GM13977 (cell line): Measurements from ENCODE around the gene HOXD9.

Experiments
- DNase-seq: peaks from one replicate; pipeline ENCODE4 v3.0.0; 2012; ENCODE audit warnings: low spot score
- in situ Hi-C: fragments of 300-500 bp; cut with MboI; formaldehyde crosslinking; loops from one replicate; pipeline ENCODE4 v1.12.0; 2022; ENCODE audit warnings: low sequenced_read_pairs, low pct_unique_long_range_greater_than_20kb, mixed read lengths, inconsistent platforms; ENCODE audit not compliant: unreplicated experiment
- TF ChIP-seq, protein P1 (sequence below): IDR thresholded peaks from 2 replicates; pipeline ENCODE4 v1.5.1; 2012; ENCODE audit warnings: mild to moderate bottlenecking, control low read depth; ENCODE audit not compliant: insufficient read depth; ENCODE audit errors: extremely low read depth, missing control alignments

The HOXD9 gene

DNA sequence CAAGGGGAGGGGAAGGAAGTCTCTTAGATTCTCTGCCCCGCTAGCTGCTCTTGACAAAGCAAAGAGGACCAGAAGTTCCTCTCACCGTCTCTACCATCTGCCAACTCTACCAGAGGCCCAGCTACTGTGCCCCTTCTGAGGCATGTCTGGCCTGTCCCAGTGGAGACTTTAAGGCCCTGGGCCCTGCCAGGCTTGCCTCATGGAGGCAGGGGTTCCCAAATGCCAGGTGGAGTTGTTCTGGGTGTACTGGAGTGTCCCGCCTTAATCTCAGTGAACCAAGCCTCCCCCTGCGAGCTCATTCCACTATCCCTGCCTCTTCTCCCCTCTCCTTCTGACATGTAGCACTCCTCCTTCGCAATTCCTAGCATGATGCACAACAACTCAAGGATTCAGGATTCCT is 20.7 kb upstream of the HOXD9 start:
- in situ Hi-C loops, result loop anchor here (25.0 kb wide), 1 partner anchor 740 kb away; no protein-coding TSS in a partner anchor
- TF ChIP-seq, protein P1, sequence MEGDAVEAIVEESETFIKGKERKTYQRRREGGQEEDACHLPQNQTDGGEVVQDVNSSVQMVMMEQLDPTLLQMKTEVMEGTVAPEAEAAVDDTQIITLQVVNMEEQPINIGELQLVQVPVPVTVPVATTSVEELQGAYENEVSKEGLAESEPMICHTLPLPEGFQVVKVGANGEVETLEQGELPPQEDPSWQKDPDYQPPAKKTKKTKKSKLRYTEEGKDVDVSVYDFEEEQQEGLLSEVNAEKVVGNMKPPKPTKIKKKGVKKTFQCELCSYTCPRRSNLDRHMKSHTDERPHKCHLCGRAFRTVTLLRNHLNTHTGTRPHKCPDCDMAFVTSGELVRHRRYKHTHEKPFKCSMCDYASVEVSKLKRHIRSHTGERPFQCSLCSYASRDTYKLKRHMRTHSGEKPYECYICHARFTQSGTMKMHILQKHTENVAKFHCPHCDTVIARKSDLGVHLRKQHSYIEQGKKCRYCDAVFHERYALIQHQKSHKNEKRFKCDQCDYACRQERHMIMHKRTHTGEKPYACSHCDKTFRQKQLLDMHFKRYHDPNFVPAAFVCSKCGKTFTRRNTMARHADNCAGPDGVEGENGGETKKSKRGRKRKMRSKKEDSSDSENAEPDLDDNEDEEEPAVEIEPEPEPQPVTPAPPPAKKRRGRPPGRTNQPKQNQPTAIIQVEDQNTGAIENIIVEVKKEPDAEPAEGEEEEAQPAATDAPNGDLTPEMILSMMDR, result no peak
- DNase-seq, result no peak

DNA sequence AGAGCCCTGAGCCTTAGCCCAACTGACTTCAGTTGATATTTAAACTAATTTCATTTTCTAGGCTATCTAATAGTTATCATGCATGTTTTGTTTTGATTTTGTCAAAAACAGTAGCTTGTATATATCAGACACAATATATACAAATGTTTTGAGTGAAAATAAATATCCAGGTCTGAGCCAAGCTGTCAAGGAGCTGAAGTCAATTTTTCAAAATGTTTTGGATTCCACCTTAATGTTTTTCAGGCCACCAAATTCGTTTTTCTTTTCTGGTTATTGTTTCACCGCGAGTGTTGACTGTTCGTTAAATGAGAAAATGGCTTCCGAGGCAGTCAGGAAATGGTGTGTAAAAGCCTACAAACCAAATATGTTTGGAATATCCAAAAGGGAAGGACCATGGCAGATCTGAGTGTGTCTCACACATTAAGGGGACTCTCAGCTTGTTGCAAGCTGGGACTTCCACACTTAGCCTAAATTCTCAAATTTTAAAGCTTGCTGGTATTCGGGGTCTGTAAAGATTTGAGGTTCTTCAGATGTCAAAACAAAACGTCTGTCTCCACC is 20.1 kb upstream of the HOXD9 start:
- in situ Hi-C loops, result loop anchor here (25.0 kb wide), 1 partner anchor 740 kb away; no protein-coding TSS in a partner anchor
- DNase-seq, result no peak
- TF ChIP-seq, protein P1, result no peak

DNA sequence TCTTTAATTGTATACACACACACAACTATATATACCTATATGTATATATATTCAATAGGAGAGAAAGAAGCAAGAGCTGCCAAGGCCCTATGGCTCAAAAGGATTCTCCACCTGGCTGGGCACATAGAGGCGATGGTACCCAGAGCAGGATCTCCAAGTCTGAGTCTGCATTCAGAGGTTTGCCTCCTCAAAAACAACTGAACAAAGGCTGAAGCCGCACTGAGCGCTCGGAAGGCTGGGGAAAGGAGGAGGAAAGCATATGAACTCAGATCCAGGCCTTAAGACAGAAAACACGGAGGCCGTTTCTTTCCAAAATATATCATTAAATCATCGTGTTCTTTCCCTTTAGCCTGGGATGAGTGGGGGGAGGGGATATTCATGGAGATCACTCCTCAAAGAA is 19.3 kb upstream of the HOXD9 start:
- in situ Hi-C loops, result loop anchor here (25.0 kb wide), 1 partner anchor 741 kb away; no protein-coding TSS in a partner anchor
- TF ChIP-seq, protein P1, result no peak
- DNase-seq, result no peak

DNA sequence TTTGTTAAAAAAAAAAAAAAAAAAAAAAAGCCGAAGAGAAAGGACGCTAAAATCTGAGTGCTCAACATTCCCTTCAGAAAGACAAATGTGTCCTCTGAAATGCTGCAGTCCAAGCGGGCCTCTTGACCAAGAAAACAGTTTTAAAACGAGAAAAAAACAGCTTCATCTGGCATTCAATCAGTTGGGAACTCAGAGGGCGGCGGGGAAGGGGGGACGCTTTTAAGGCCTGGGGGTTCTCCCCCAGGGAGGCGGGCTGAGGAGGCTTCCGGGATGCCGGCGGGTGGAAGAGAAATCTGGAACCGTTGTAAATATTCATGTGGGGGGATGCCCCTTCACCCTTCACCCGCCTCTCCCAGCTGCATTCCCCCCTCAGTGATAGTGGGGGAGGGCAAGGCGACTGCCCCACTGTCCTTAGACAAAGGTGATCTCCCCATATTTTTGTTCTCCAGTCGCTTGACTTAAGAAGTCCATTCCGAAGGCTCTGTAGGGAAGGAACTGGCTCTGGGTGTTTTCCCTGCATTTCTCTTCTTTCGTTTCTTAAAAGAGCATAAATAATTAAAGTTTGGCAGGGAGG is 18.7 kb upstream of the HOXD9 start:
- in situ Hi-C loops, result loop anchor here (25.0 kb wide), 1 partner anchor 742 kb away; no protein-coding TSS in a partner anchor
- TF ChIP-seq, protein P1, result no peak
- no peak for DNase-seq

DNA sequence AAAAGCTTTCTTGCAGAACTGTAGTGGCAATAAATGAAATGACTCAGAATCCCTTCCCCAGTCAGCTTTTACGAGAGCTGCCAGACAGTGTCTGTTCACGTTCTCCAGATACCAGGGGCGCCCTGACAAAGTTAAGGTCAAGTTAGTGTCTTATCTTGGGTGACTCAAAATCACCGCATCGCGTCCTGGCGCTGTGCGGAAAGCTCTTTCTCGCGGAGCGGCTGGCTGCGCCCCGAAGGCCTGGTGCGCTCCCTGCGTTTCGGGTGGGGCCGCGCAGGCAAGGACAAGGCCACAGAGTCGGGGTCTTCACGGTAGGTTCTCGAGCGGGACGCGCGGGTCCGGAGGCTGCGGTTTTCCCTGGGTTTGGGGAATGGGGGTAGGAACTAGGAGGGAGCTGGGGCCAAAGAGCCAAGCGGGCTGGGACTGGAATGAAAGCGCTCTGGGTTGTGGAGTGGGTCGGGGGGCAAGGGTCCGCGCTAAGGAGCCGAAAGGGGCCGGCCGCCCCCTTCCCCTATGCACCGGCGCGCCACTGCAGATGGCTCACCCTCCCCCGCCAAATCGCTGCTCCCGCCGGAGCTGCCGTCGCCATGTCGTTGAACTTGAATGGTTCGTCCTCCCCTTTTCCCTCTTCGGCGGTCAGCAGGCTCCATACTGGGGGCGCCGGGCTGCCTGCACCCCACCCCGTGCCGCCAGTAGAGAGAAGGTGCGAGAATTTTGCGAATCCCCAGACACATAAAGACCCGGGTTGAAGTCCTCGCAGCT is 18.0 kb upstream of the HOXD9 start:
- in situ Hi-C loops, result loop anchor here (25.0 kb wide), 1 partner anchor 742 kb away; no protein-coding TSS in a partner anchor
- no peak for DNase-seq
- TF ChIP-seq, protein P1, result no peak

DNA sequence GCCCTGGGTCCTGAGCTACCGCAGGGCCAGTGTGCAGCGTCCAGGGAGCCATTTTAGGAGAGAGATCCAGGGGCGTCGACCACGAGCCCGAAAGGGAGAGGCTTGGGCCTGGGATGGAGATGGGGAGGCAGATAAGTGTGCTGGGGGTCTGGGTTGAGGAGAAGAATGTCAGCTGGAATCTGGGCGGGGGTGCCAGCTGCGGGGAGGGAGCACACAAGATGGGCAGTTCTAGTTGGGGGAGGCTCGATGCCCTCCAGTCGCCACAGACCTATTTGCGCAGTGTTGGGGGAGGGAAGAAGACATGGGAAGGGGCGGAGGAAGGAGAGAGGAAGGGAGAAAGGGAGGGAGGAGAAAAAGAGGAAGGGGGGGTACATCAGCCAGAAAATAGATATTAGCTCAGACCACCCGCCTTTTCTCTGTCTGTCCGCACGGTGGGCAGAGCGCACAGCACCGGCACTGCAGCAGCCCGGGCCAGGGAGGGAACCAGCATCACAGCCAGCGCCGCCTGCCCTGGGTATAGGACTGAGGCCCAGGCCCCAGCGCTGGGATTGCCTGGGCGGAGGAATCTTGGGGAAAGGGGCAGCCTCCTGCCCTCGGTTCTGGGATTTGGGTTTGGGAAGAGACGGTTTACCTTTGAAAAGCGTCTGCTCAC is 17.3 kb upstream of the HOXD9 start:
- in situ Hi-C loops, result loop anchor here (25.0 kb wide), 1 partner anchor 743 kb away; no protein-coding TSS in a partner anchor
- DNase-seq, result no peak
- TF ChIP-seq, protein P1, result no peak
